Ovary (tissue), 3 donors: ENCODE data around the gene SPANXD.

Source experiments
- CTCF ChIP-seq, 3 donors: fragments of 450-650 bp in 2 of 3; fragments of 200-600 bp in 1 of 3; IDR thresholded peaks; one replicate each; pipeline versions ENCODE4 v1.5.1 to v1.8.0; 2016 to 2022; ENCODE audit warnings: antibody characterized with exemption in 3 of 3, mild to moderate bottlenecking in 1 of 3
- POLR2A ChIP-seq: fragments of 450-650 bp; IDR thresholded peaks from one replicate; pipeline ENCODE4 v1.6.1; 2017; ENCODE audit warnings: antibody characterized with exemption, mild to moderate bottlenecking, moderate library complexity
- donor health status: DM: no; HTN: no; CAD: no.

- TF ChIP-seq CTCF (IDR thresholded peaks at IDR 0.05) (no peak), POLR2A (no peak)
Observed at GRCh38 chrX:141724186-141724585, 25.6 kb upstream of the SPANXD start.
